ENCODE measurements around the gene WAC. TPM values are rescaled to one million over a fixed set of nuclear protein-coding genes. Genes with fewer than 3 reads are reported as not detected.
"Not testable (repeated sequence)": the region's sequence is repeated elsewhere in the genome, so short reads cannot be mapped to it uniquely, and the experiment has no call there.

The WAC gene
- total RNA-seq, 3 donors from 2014 or later (not counting 1 experiment from before 2014, with no cell fraction given) = 225 to 245 (median 226) TPM

GRCh38 chr10:28496017-28496416, 36.9 kb upstream of the WAC start:
- no peak for ATAC-seq
- H3K36me3 Mint-ChIP-seq = no peaks in the 10 kb centered on the region
- Histone ChIP-seq H3K9me3 (ENCODE audit: control insufficient read depth, insufficient read depth, low read length) (no peaks in the 10 kb centered on the region), H3K4me1 (ENCODE audit: control insufficient read depth, insufficient read depth, low read length) (no peaks in the 10 kb centered on the region), H3K4me3 (ENCODE audit: low read length) (no peak overlapping the region), H3K27ac (ENCODE audit: low read length) (no peak overlapping the region), H3K36me3 (ENCODE audit: control insufficient read depth, insufficient read depth, low read length) (no peaks in the 10 kb centered on the region), H3K27me3 (ENCODE audit: control insufficient read depth, insufficient read depth, low read length) (no peaks in the 10 kb centered on the region)
- H3K4me1 Mint-ChIP-seq = peaks cover 4 to 5% of the 10 kb centered on the region in 2 donors
- H3K4me3 Mint-ChIP-seq = no peak overlapping the region
- WGBS (ENCODE audit: insufficient coverage) = 77% methylated on average over 3 of the region's 3 CpGs
- intact Hi-C loops (cut with micrococcal nuclease) = no loop called here
- H3K27me3 Mint-ChIP-seq (ENCODE audit: low read depth in 2 of 2) = peaks cover 0 to 5% of the 10 kb centered on the region in 2 donors
- H3K27ac Mint-ChIP-seq = no peak overlapping the region
- no peaks in the 10 kb centered on the region for H3K9me3 Mint-ChIP-seq
- no peak for TF ChIP-seq CTCF (IDR thresholded peaks at IDR 0.05)
- DNase-seq = no peak

- intact Hi-C loops (cut with micrococcal nuclease) = no loop called here
- no peak overlapping the region for H3K27ac Mint-ChIP-seq
- WGBS (ENCODE audit: insufficient coverage) = 82% methylated on average over 2 of the region's 2 CpGs
These were observed 36.4 kb upstream of the WAC start for GRCh38 chr10:28496481-28496961.

GRCh38 chr10:28497313-28498126, 35.4 kb upstream of the WAC start:
- Mint-ChIP-seq H3K27ac (no peak overlapping the region), H3K36me3 (no peaks in the 10 kb centered on the region), H3K4me3 (no peak overlapping the region), H3K4me1 (peaks cover 0 to 4% of the 10 kb centered on the region in 2 donors), H3K9me3 (no peaks in the 10 kb centered on the region), H3K27me3 (ENCODE audit: low read depth in 2 of 2) (peaks cover 0 to 5% of the 10 kb centered on the region in 2 donors)
- ATAC-seq (no peak), DNase-seq (no peak)
- Histone ChIP-seq H3K4me3 (ENCODE audit: low read length) (no peak overlapping the region), H3K36me3 (ENCODE audit: control insufficient read depth, insufficient read depth, low read length) (no peaks in the 10 kb centered on the region), H3K4me1 (ENCODE audit: control insufficient read depth, insufficient read depth, low read length) (no peaks in the 10 kb centered on the region), H3K9me3 (ENCODE audit: control insufficient read depth, insufficient read depth, low read length) (no peaks in the 10 kb centered on the region), H3K27me3 (ENCODE audit: control insufficient read depth, insufficient read depth, low read length) (no peaks in the 10 kb centered on the region), H3K27ac (ENCODE audit: low read length) (no peak overlapping the region)
- 94% methylated on average over 3 of the region's 3 CpGs for WGBS (ENCODE audit: insufficient coverage)
- no peak for TF ChIP-seq CTCF (IDR thresholded peaks at IDR 0.05)
- intact Hi-C loops (cut with micrococcal nuclease) = no loop called here

More at GRCh38 chr10:28496481-28496961, 36.4 kb upstream of the WAC start:
- Mint-ChIP-seq H3K36me3 (no peaks in the 10 kb centered on the region), H3K4me1 (peaks cover 4 to 5% of the 10 kb centered on the region in 2 donors), H3K9me3 (no peaks in the 10 kb centered on the region), H3K4me3 (no peak overlapping the region), H3K27me3 (ENCODE audit: low read depth in 2 of 2) (peaks cover 0 to 5% of the 10 kb centered on the region in 2 donors)
- H3K9me3 ChIP-seq (ENCODE audit: control insufficient read depth, insufficient read depth, low read length) = no peaks in the 10 kb centered on the region
- H3K36me3 ChIP-seq (ENCODE audit: control insufficient read depth, insufficient read depth, low read length) = no peaks in the 10 kb centered on the region
- no peak overlapping the region for H3K27ac ChIP-seq (ENCODE audit: low read length)
- no peaks in the 10 kb centered on the region for H3K27me3 ChIP-seq (ENCODE audit: control insufficient read depth, insufficient read depth, low read length)
- H3K4me3 ChIP-seq (ENCODE audit: low read length) = no peak overlapping the region
- no peaks in the 10 kb centered on the region for H3K4me1 ChIP-seq (ENCODE audit: control insufficient read depth, insufficient read depth, low read length)
- TF ChIP-seq CTCF (IDR thresholded peaks at IDR 0.05) = no peak
- ATAC-seq (no peak), DNase-seq (no peak)

GRCh38 chr10:28500203-28500602, 32.7 kb upstream of the WAC start:
- H3K27ac Mint-ChIP-seq; DNase-seq; ATAC-seq; H3K27me3 Mint-ChIP-seq (ENCODE audit: low read depth in 2 of 2); H3K4me3 Mint-ChIP-seq; H3K27me3 ChIP-seq (ENCODE audit: control insufficient read depth, insufficient read depth, low read length); H3K9me3 Mint-ChIP-seq; H3K4me1 Mint-ChIP-seq; H3K36me3 Mint-ChIP-seq; H3K36me3 ChIP-seq (ENCODE audit: control insufficient read depth, insufficient read depth, low read length); intact Hi-C loops (cut with micrococcal nuclease); H3K27ac ChIP-seq (ENCODE audit: low read length); H3K9me3 ChIP-seq (ENCODE audit: control insufficient read depth, insufficient read depth, low read length); H3K4me3 ChIP-seq (ENCODE audit: low read length); H3K4me1 ChIP-seq (ENCODE audit: control insufficient read depth, insufficient read depth, low read length): not testable (repeated sequence)
- WGBS (ENCODE audit: insufficient coverage) = 86% methylated on average over 4 of the region's 5 CpGs

Measured in natural killer cell (primary cell).